ENCODE results near the gene SLC15A1. TPM values are rescaled to one million over a fixed set of nuclear protein-coding genes. Genes with fewer than 3 reads are reported as not detected.
A peak's percentile ranks its signal among the peaks of the same experiment; 100 is the strongest.

SLC15A1 gene
- 1 to 10 TPM in 1 of 5 donors, not detected in 4; 9.9 TPM for total RNA-seq
- polyA plus RNA-seq, result under 1 TPM in 2 of 3 donors, not detected in 1; 0.15 to 0.19 TPM
- long read RNA-seq, donor 1, partial matches to known transcripts, result 0 of 1 reads
- long read RNA-seq, donor 1, other reads (novel, unspliced or antisense), result 0 of 1 reads
- long read RNA-seq, donor 2, partial matches to known transcripts, result 0 of 3 reads
- long read RNA-seq, donor 2, other reads (novel, unspliced or antisense), result 0 of 3 reads
- long read RNA-seq, donor 3, result 0 reads
- long read RNA-seq, donor 4, result 0 reads
- long read RNA-seq, donor 5, result 0 reads
- long read RNA-seq, donor 6, partial matches to known transcripts, result 0 of 2 reads
- long read RNA-seq, donor 6, other reads (novel, unspliced or antisense), result 0 of 2 reads
- long read RNA-seq, donor 7, partial matches to known transcripts, result 0 of 4 reads
- long read RNA-seq, donor 7, other reads (novel, unspliced or antisense), result 0 of 4 reads
- long read RNA-seq, donor 8, result 0 reads
- long read RNA-seq, donor 9, result 0 reads
- long read RNA-seq, donor 10, partial matches to known transcripts, result 39 of 41 reads
- long read RNA-seq, donor 10, other reads (novel, unspliced or antisense), result 0 of 41 reads

GRCh38 chr13:98752467-98753290 is at the start of gene SLC15A1:
Gene SLC15A1, minus strand, starts transcription at chr13:98752672. Its CDS starts 74 bp downstream, at chr13:98752598.
- Histone ChIP-seq H3K4me1 (peaks cover 13 to 16% (median 15%) of the 10 kb centered on the region in 4 donors), H3K9me3 (peaks cover 0 to 14% (median 2%) of the 10 kb centered on the region in 4 donors), H3K27me3 (peaks cover 0 to 68% (median 26%) of the 10 kb centered on the region in 3 donors), H3K27ac (no peak within 1 kb of the TSS), H3K36me3 (no peaks in the 10 kb centered on the region), H3K4me3 (peak within 1 kb of the TSS; percentile 45 to 55 (median 48))
- TF ChIP-seq POLR2A (IDR thresholded peaks at IDR 0.05), result no peak
- peak in 1 of 2 donors; percentile 78 for DNase-seq
- 7 to 39% (median 9%) methylated on average over 8 to 59 of the region's 59 CpGs for WGBS, 5 donors
- intact Hi-C loops (cut with DNase I; ENCODE audit: low total_unique reads), result no loop called here

- Histone ChIP-seq H3K27ac (no peak overlapping the region), H3K36me3 (peaks cover 11 to 74% (median 68%) of the 10 kb centered on the region in 4 donors), H3K27me3 (no peaks in the 10 kb centered on the region), H3K4me3 (no peak overlapping the region), H3K4me1 (no peaks in the 10 kb centered on the region), H3K9me3 (no peaks in the 10 kb centered on the region)
- intact Hi-C loops (cut with DNase I; ENCODE audit: low total_unique reads), result no loop called here
- DNase-seq, result no peak
- no peak for TF ChIP-seq CTCF (IDR thresholded peaks at IDR 0.05)
- TF ChIP-seq POLR2AphosphoS5 (IDR thresholded peaks at IDR 0.05), result no peak
- TF ChIP-seq EP300 (IDR thresholded peaks at IDR 0.05), result no peak
- no peak for TF ChIP-seq POLR2A (IDR thresholded peaks at IDR 0.05)
- 67 to 80% (median 77%) methylated on average over 8 to 10 of the region's 10 CpGs for WGBS, 5 donors
These were observed 49.4 kb upstream of the SLC15A1 start for GRCh38 chr13:98801626-98802418.

- no peaks in the 10 kb centered on the region for H3K4me1 ChIP-seq
- TF ChIP-seq EP300 (IDR thresholded peaks at IDR 0.05) (no peak), POLR2A (IDR thresholded peaks at IDR 0.05) (no peak), CTCF (IDR thresholded peaks at IDR 0.05) (no peak), POLR2AphosphoS5 (IDR thresholded peaks at IDR 0.05) (no peak)
- WGBS, 5 donors, result 92 to 96% (median 94%) methylated on average over 14 of the region's 14 CpGs
- H3K4me3 ChIP-seq, result no peak overlapping the region
- peaks cover 13 to 74% (median 70%) of the 10 kb centered on the region in 4 donors for H3K36me3 ChIP-seq
- intact Hi-C loops (cut with DNase I; ENCODE audit: low total_unique reads), result no loop called here
- H3K27ac ChIP-seq, result no peak overlapping the region
- no peak for DNase-seq
- no peaks in the 10 kb centered on the region for H3K27me3 ChIP-seq
- no peaks in the 10 kb centered on the region for H3K9me3 ChIP-seq
These were observed 47.6 kb upstream of the SLC15A1 start for GRCh38 chr13:98800078-98800477.

GRCh38 chr13:98798849-98799645 is 46.6 kb upstream of the SLC15A1 start:
- Histone ChIP-seq H3K9me3 (no peaks in the 10 kb centered on the region), H3K4me3 (no peak overlapping the region), H3K27ac (no peak overlapping the region), H3K36me3 (peaks cover 16 to 74% (median 70%) of the 10 kb centered on the region in 4 donors), H3K4me1 (no peaks in the 10 kb centered on the region), H3K27me3 (no peaks in the 10 kb centered on the region)
- WGBS, 5 donors, result 73 to 88% (median 79%) methylated on average over 5 of the region's 5 CpGs
- no peak for TF ChIP-seq POLR2A (IDR thresholded peaks at IDR 0.05)
- no peak for TF ChIP-seq CTCF (IDR thresholded peaks at IDR 0.05)
- no peak for TF ChIP-seq POLR2AphosphoS5 (IDR thresholded peaks at IDR 0.05)
- no peak for TF ChIP-seq EP300 (IDR thresholded peaks at IDR 0.05)
- DNase-seq, result peak in 1 of 2 donors; percentile 52
- intact Hi-C loops (cut with DNase I; ENCODE audit: low total_unique reads), result no loop called here
